Astrocyte (in vitro differentiated cells and primary cell): ENCODE data around the gene KREMEN1. TPM values are rescaled to one million over a fixed set of nuclear protein-coding genes. Genes with fewer than 3 reads are reported as not detected.
A peak's percentile ranks its signal among the peaks of the same experiment; 100 is the strongest.

Experiments used
- DNase-seq: peaks from one replicate; pipeline ENCODE4 v3.0.0-alpha.2; 2010; ENCODE audit warnings: low read depth
- FAIRE-seq: peaks from 2 replicates; lab custom pipeline; 2011; peaks lifted over from hg19 to GRCh38; lab: Jason Lieb, UNC
- H2AFZ ChIP-seq: 2 replicates; pipeline ENCODE4 v1.6.0; 2012; ENCODE audit warnings: low read depth, low read length, inconsistent platforms
- H3K27ac ChIP-seq: 2 replicates; pipeline ENCODE4 v1.5.1; 2011; ENCODE audit warnings: low read depth, low read length, inconsistent platforms
- H3K27me3 ChIP-seq: 2 replicates; pipeline ENCODE4 v1.6.0; 2011; ENCODE audit warnings: low read length, inconsistent platforms; ENCODE audit not compliant: insufficient read depth
- H3K36me3 ChIP-seq: 2 replicates; pipeline ENCODE4 v1.5.1; 2011; ENCODE audit warnings: low read length, inconsistent platforms; ENCODE audit not compliant: insufficient read depth
- H3K4me1 ChIP-seq: 2 replicates; pipeline ENCODE4 v1.5.1; 2011; ENCODE audit warnings: low read length, inconsistent platforms; ENCODE audit not compliant: insufficient read depth
- H3K4me2 ChIP-seq: 2 replicates; pipeline ENCODE4 v1.6.0; 2012; ENCODE audit warnings: low read length, inconsistent platforms
- H3K4me3 ChIP-seq: 2 replicates; pipeline ENCODE4 v1.5.1; 2011; ENCODE audit warnings: low read depth, mild to moderate bottlenecking, low read length, inconsistent platforms; ENCODE audit not compliant: insufficient read depth
- H3K79me2 ChIP-seq: 2 replicates; pipeline ENCODE4 v1.6.0; 2012; ENCODE audit warnings: mild to moderate bottlenecking, low read length, inconsistent platforms; ENCODE audit not compliant: insufficient read depth
- H3K9ac ChIP-seq: 2 replicates; pipeline ENCODE4 v1.6.0; 2012; ENCODE audit warnings: mild to moderate bottlenecking, low read length, inconsistent platforms
- H3K9me3 ChIP-seq: 2 replicates; pipeline ENCODE4 v1.5.1; 2012; ENCODE audit warnings: low read depth, mild to moderate bottlenecking, low read length, inconsistent platforms; ENCODE audit not compliant: insufficient read depth
- H4K20me1 ChIP-seq: 2 replicates; pipeline ENCODE4 v1.6.0; 2012; ENCODE audit warnings: low read length, inconsistent platforms; ENCODE audit not compliant: insufficient read depth
- H3K27ac Mint-ChIP-seq: one replicate; pipeline ENCODE4 v1.8.0; 2021; ENCODE audit warnings: mild to moderate bottlenecking, mixed read lengths; ENCODE audit not compliant: unreplicated experiment
- H3K27me3 Mint-ChIP-seq: one replicate; pipeline ENCODE4 v1.8.0; 2021; ENCODE audit warnings: low read depth, mixed read lengths; ENCODE audit not compliant: unreplicated experiment
- H3K36me3 Mint-ChIP-seq: one replicate; pipeline ENCODE4 v1.8.0; 2021; ENCODE audit warnings: low read depth, mixed read lengths; ENCODE audit not compliant: unreplicated experiment
- H3K4me1 Mint-ChIP-seq: one replicate; pipeline ENCODE4 v1.8.0; 2021; ENCODE audit warnings: low read depth, mixed read lengths; ENCODE audit not compliant: unreplicated experiment
- H3K4me3 Mint-ChIP-seq: one replicate; pipeline ENCODE4 v1.8.0; 2021; ENCODE audit warnings: mild to moderate bottlenecking, moderate library complexity, mixed read lengths; ENCODE audit not compliant: unreplicated experiment
- H3K9me3 Mint-ChIP-seq: one replicate; pipeline ENCODE4 v1.8.0; 2021; ENCODE audit warnings: mild to moderate bottlenecking, mixed read lengths; ENCODE audit not compliant: unreplicated experiment
- EZH2 ChIP-seq: IDR thresholded peaks from 2 replicates; pipeline ENCODE4 v1.6.1; 2012; ENCODE audit warnings: mild to moderate bottlenecking, low read length, inconsistent platforms; ENCODE audit not compliant: insufficient read depth
- total RNA-seq: library from RNA; stranded (reverse); gene quantifications from 2 replicates; pipeline ENCODE4 v1.2.1, GENCODE V29; 2021
- TF ChIP-seq, protein P1 (sequence below): IDR thresholded peaks from 2 replicates; pipeline ENCODE4 v1.5.1; 2011; ENCODE audit warnings: low read depth, mild to moderate bottlenecking, inconsistent platforms, low read length, moderate library complexity; ENCODE audit not compliant: insufficient read depth

KREMEN1 gene
- total RNA-seq, 1 donor from 2014 or later, result 3.3 TPM

DNA sequence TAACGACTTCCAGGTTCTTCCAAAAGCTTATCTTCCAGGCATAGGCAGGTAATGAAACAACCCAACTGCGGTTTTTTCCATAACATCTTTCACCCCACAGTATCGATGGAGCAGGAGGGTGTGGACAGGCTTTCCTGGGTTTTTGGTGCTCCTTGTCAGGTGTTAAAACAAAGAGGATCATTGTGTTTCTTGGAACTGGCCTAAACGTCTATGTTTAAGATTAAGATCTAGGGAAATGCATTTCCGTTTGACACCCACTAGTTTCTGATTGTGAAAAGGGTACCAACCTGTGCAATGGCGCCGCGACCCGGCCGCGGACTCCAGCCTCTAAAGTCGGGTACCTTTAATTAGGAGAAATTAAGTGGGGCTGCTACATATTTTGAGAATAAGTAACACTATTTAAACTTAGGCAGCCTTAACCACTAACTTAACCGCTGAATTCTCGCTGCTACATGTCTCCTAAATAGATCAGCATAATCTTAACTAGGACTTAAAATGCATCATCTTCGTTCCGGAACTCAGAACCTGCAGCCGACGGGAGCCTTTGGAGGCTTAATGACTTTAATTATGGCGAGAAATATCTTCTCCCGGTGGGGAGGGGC lies 42.7 kb upstream of the KREMEN1 start:
- no peaks in the 10 kb centered on the region for H3K36me3 ChIP-seq
- H3K27me3 Mint-ChIP-seq, result no peaks in the 10 kb centered on the region
- DNase-seq (peak; percentile 81), FAIRE-seq (no peak)
- no peaks in the 10 kb centered on the region for H3K79me2 ChIP-seq
- peak overlapping the region; percentile 82 for H3K4me2 ChIP-seq
- H3K9me3 Mint-ChIP-seq, result no peaks in the 10 kb centered on the region
- H3K4me1 Mint-ChIP-seq, result peaks cover 21% of the 10 kb centered on the region
- H3K27ac Mint-ChIP-seq, result peak overlapping the region; percentile 99
- H2AFZ ChIP-seq, result peak overlapping the region; percentile 37
- peak overlapping the region; percentile 42 for H3K4me3 ChIP-seq
- H3K36me3 Mint-ChIP-seq, result no peaks in the 10 kb centered on the region
- no peak for TF ChIP-seq EZH2
- TF ChIP-seq, protein P1, sequence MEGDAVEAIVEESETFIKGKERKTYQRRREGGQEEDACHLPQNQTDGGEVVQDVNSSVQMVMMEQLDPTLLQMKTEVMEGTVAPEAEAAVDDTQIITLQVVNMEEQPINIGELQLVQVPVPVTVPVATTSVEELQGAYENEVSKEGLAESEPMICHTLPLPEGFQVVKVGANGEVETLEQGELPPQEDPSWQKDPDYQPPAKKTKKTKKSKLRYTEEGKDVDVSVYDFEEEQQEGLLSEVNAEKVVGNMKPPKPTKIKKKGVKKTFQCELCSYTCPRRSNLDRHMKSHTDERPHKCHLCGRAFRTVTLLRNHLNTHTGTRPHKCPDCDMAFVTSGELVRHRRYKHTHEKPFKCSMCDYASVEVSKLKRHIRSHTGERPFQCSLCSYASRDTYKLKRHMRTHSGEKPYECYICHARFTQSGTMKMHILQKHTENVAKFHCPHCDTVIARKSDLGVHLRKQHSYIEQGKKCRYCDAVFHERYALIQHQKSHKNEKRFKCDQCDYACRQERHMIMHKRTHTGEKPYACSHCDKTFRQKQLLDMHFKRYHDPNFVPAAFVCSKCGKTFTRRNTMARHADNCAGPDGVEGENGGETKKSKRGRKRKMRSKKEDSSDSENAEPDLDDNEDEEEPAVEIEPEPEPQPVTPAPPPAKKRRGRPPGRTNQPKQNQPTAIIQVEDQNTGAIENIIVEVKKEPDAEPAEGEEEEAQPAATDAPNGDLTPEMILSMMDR, result no peak
- H3K9ac ChIP-seq, result peak overlapping the region; percentile 82
- H3K4me3 Mint-ChIP-seq, result peak overlapping the region; percentile 84
- H3K27ac ChIP-seq, result peak overlapping the region; percentile 97
- H4K20me1 ChIP-seq, result no peaks in the 10 kb centered on the region
- H3K27me3 ChIP-seq, result no peaks in the 10 kb centered on the region
- H3K9me3 ChIP-seq, result no peaks in the 10 kb centered on the region
- H3K4me1 ChIP-seq, result peaks cover 24% of the 10 kb centered on the region

DNA sequence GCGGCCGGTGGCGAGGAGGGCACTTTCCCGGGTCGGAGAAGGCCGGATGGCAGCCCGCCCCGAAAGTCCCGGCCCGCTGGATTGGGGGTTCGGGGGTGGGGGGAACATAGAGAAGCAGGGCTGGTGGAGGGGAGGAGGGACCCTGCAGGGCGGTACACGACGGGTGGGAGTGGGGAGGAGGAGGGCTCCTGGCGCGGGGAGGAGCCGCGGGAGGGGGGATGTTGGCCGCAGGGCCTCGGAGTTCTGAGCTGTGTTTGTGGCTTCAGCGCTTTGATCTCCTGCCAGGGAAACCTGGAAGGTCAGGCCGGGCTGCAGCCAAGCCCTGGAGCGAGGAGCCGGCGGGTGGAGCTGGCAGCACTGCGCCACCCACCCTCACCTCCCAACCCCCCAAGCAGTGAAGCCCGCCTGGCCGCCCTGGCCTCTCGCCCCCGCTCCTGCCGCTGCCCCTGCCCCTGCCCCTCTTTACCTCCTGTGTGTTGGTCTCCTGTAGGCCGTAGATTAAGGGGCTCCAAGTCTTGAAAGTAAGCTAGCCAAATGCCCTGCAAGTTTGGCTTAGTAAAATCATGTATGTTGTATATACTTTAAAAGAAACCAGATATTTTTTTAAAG lies 42.1 kb upstream of the KREMEN1 start:
- peaks cover 24% of the 10 kb centered on the region for H3K4me1 ChIP-seq
- no peaks in the 10 kb centered on the region for H3K36me3 Mint-ChIP-seq
- TF ChIP-seq, protein P1, result no peak
- TF ChIP-seq EZH2, result no peak
- peak overlapping the region; percentile 82 for H3K4me2 ChIP-seq
- peak overlapping the region; percentile 97 for H3K27ac ChIP-seq
- H3K27ac Mint-ChIP-seq, result peak overlapping the region; percentile 99
- no peaks in the 10 kb centered on the region for H3K27me3 Mint-ChIP-seq
- H3K4me1 Mint-ChIP-seq, result peaks cover 21% of the 10 kb centered on the region
- H3K27me3 ChIP-seq, result no peaks in the 10 kb centered on the region
- no peaks in the 10 kb centered on the region for H3K79me2 ChIP-seq
- DNase-seq, result peak; percentile 87
- peak overlapping the region; percentile 37 for H2AFZ ChIP-seq
- H3K4me3 ChIP-seq, result peak overlapping the region; percentile 49
- H3K9me3 Mint-ChIP-seq, result no peaks in the 10 kb centered on the region
- H3K4me3 Mint-ChIP-seq, result peak overlapping the region; percentile 84
- no peaks in the 10 kb centered on the region for H4K20me1 ChIP-seq
- H3K36me3 ChIP-seq, result no peaks in the 10 kb centered on the region
- FAIRE-seq, result no peak
- H3K9me3 ChIP-seq, result no peaks in the 10 kb centered on the region
- peak overlapping the region; percentile 82 for H3K9ac ChIP-seq
